NOMO-1 treated with DMSO at 0.1 percent for 48 hours (cell line): ENCODE results near the gene SNRNP48.
A peak's percentile ranks its signal among the peaks of the same experiment; 100 is the strongest.

Source experiments
- DNase-seq: peaks from one replicate; lab custom pipeline; 2025; ENCODE audit not compliant: unreplicated experiment; lab: John Stamatoyannopoulos, UW

Gene SNRNP48

DNA sequence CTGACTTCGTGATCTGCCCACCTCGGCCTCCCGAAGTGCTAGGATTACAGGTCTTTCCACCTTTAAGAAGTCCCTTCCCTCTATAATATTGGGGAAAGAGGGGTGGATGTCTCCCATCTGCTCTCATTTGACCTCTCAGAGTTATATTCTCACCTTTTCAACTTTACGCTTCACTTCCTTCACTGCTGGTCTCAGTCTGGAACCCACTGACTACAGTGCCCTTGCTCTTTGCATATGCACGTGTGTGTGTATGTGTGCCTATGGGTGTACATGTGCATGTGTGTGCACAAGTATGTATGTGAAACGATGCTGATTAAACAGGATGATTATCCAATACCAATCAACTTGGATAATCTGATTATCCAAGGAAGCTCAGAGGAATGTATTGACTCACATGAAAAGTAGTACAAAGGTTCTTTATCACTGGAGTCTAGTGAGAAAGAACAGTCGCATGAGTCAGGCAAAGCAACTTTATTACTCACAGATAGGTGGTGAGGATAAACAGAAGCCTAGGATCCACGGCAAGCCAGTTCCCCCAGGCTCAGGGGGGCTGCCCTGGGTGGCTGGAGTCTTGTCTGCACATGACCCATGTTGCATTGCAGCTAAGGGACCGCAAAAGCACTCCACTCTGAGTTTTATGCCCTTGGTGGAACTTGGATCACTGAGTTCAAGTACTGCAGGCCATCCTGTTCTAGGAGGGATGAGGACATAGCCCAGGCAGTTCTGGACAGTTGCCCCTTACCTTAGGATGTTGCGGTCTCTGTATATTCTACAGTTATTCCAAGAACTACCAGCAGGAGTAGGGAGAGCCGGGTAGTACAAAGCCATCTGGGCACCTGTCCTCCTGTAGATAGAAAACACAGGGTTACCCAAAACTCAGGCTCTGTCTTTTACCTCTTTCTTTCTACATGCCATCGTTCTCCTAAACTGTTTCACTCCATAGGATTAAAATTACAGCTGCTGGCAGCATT, 50.9 kb downstream of the SNRNP48 start:
- no peak for DNase-seq

DNA sequence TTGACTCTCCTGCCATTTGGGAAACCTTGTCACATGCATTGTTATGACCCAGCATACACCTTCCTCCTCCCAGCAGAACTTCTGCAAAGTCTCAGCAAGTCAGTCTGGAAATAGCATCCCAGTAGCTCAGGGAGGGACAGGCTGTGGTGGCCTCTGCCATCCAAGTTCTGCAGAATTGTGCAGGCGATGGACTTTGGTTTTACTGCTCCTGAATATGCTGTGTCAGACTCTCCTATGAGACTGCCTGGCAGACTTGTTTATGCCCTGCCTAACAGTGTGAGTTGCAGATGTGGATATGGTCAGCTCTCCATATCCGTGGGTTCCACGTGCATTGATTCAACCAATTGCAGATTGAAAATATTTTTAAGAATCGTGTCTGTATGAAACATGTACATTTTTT, 52.8 kb downstream of the SNRNP48 start:
- DNase-seq: no peak

DNA sequence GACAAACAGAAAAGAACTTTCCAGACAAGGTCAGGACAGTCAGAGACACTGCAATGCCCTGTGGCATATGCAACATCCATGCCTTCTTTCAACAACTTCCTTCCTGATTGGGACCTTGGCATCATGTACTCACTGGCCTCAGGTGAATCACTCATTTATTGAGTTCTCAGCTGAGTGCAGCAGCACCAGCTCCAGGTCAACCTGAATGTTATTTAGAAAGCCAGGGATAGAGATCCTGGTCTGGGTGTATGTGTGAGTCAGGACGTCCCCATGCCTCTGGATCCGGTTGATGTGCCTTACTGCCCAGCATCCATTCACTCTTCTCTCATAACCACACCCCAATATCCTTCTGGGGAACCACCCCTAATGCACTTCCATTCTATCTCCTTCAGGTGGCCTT, 54.4 kb downstream of the SNRNP48 start:
- no peak for DNase-seq

DNA sequence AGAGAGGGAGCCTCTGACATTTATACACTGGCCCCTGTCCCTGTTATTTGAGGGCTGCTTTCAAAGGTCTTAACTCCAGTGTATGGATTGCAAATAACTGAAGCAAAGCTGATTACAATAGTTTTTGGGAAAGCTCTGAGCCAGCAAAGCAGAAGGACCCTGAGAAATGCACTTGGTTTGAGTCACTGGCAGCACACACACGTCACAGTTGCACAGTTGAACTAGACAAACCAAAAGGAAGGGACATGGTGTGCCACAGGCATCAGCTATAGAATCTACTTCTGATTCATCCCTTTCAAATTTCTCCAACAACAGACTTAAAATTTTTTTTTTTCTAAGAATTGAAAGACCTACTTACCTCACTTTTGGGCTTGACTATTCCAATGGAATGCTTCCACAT, 56.4 kb downstream of the SNRNP48 start:
- DNase-seq: no peak

DNA sequence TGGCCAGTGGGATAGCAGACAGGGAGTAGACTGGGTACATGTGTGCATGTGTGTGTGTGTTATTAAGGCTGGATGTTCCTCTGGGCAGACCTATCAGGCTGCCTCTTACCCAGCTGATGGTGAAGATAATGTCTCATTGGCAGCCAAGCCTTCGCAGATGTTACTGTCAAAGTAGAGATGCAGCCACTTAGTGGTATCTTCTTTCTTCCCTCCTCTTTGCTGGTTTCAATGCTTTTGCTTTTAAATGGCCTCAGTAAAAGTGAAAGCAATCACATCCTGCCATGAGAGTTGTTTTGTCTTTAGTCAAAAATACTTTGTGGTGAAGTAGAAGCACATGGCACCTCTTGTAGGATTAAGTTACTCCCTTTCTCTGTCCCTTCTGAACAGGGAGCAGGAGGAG, 57.5 kb downstream of the SNRNP48 start:
- DNase-seq: no peak

DNA sequence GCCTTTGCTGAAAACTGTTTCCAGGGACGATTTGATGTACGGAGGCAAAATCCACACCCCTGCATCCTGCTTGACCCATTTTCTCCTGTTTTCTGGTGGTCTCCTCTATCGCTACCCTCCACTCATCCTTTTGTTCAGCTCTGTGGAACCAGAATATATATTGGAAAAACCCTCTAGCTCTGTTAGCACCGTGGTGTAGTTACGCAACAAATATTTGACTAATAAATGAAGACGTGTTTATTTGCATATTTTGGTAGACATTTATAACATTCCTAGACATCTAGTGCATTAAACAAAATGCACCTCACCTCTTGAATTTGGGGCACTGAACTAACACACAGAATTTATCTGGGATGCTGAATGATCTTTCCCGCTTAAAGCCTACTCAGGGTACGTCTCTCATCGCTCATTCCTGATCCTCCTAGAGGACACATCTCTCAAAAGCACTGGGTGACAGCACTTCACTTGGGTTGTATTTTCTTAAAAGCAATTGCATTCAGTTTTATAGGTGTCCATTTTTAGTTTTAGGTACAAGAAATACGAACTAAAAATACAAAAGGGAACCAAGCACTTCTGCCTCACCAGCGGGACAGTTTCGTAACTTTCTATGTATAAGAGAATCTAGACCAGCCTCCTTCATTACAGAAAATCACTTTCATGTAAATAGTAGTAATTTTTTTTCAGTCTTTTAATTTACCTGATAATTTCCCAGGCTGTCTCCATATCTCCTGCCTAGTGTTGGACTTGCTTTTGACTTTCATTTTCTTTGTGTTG, 59.2 kb downstream of the SNRNP48 start:
- peak; percentile 84 for DNase-seq

DNA sequence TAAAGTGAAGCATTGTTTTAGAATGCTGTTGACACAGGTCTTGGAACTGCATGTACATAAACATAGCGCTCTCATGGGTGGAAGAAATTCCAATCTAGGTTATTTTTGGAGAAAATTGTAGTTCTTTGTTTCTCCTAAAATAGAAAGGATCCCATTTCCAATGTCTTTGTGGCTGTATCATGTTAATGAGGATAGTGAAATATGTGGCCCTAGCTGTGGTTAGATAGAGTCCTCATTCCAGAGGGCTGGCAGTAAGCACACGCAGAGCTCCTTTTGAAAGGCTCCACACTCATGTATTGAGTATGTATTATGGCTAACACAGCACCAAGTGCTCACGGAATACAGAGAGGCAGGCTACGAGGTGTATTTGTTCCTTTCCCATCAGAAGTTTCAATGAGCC, 60.9 kb downstream of the SNRNP48 start:
- DNase-seq: no peak

DNA sequence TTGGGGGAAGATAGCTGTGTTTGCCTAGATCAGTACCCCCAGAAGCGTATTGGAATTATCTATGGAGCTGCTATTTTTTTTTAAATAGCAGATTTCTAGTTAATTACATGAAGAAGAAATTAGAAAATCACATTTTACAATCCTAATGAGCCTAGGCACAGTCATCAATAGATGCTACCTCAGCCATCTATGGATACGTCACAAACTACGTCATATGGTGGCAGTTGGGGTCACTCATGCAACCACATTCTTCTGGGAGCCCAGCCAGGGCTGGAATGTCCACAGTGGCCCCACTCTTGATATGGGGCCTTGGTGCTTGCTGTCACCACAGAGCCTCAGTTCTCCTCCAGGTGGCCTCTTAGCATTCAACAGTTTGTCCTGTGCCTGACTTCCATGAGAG, 63.0 kb downstream of the SNRNP48 start:
- no peak for DNase-seq

DNA sequence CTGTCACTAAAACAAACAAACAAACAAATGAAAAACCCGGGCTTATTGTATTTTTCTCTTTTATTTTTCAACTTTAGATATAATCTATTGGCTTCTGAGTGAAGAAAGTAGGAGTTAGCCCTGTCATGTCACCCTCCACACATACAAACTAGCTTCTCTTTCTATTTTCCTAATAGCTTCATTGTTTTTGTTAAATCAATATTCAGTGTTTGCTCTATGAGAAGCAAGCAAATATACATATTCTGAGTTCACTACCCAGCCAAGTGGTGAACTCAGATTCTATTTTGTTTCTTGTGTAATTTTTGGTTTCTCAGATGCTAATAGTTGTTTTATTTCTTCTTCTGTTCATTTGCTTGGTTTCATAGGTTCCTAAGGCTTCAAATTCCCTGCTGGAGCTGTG, 66.4 kb downstream of the SNRNP48 start:
- DNase-seq: no peak

DNA sequence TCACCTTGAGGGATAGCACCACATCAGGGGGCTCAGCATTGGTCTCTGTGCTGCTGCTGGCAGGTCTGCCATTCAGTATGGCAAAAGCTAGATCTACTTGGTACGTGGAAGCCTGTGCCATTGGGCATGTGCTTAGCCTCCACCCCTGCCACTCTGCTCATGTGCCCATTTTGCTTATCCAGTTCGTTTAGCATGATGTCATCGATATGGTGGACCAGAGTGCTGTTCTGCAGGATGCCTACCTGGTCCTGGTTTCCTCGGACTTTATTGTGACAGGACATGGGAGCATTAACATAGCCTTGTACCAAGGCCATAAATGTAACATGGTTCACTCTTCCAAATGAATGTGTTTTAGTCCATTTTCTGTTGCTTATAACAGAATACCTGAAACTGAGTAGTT, 68.5 kb downstream of the SNRNP48 start:
- no peak for DNase-seq

DNA sequence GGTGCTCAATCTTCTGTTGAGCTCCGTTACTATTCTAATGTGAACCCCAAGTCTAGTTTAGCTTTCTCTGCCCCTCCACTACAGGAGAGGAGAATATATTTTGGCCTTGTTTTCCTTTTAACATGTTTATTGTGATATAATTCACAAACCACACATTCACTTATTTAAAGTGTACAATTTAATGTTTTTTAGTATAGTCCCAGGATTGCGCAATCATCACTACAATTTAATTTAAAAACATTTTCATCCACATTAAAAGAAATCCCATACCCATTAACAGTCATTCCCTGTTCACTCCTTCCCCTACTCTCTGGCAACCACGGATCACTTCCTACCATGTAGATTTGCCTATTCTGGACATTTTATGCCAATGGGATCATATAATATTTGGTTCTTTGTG, 71.4 kb downstream of the SNRNP48 start:
- no peak for DNase-seq
